Upper lobe of left lung (tissue), 4 donors: ENCODE measurements around the gene RILPL1.

Experiments
- POLR2AphosphoS5 ChIP-seq, 2 donors: sonication (generic); formaldehyde crosslinking; IDR thresholded peaks; one replicate each; pipeline ENCODE4 v1.5.1; 2017; ENCODE audit warnings: antibody characterized with exemption in 2 of 2
- TF ChIP-seq, protein P1 (sequence below), 6 experiments: fragments of 450-650 bp in 4 of 6; fragments of 200-600 bp in 2 of 6; sonication (generic) in 2 of 6; IDR thresholded peaks; one replicate each; pipeline ENCODE4 v1.5.1; 2016 to 2019; ENCODE audit warnings: antibody characterized with exemption in 6 of 6

- no peak for TF ChIP-seq POLR2AphosphoS5 (IDR thresholded peaks at IDR 0.05)
- TF ChIP-seq, protein P1, sequence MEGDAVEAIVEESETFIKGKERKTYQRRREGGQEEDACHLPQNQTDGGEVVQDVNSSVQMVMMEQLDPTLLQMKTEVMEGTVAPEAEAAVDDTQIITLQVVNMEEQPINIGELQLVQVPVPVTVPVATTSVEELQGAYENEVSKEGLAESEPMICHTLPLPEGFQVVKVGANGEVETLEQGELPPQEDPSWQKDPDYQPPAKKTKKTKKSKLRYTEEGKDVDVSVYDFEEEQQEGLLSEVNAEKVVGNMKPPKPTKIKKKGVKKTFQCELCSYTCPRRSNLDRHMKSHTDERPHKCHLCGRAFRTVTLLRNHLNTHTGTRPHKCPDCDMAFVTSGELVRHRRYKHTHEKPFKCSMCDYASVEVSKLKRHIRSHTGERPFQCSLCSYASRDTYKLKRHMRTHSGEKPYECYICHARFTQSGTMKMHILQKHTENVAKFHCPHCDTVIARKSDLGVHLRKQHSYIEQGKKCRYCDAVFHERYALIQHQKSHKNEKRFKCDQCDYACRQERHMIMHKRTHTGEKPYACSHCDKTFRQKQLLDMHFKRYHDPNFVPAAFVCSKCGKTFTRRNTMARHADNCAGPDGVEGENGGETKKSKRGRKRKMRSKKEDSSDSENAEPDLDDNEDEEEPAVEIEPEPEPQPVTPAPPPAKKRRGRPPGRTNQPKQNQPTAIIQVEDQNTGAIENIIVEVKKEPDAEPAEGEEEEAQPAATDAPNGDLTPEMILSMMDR (IDR thresholded peaks at IDR 0.05): no peak
Observed at GRCh38 chr12:123502163-123502704, 31.3 kb downstream of the RILPL1 start.
